Effector CD4-positive, alpha-beta T cell (primary cell): Measurements from ENCODE around the gene PCDHB15. TPM values are rescaled to one million over a fixed set of nuclear protein-coding genes. Genes with fewer than 3 reads are reported as not detected.
"Not testable (repeated sequence)": the region's sequence is repeated elsewhere in the genome, so short reads cannot be mapped to it uniquely, and the experiment has no call there.

Experiments
- DNase-seq: peaks from one replicate; pipeline ENCODE4 v3.0.0-alpha.2; 2020
- total RNA-seq: gene quantifications from one replicate; lab custom pipeline; 2026; lab: John Stamatoyannopoulos, UW

The PCDHB15 gene
- not detected for total RNA-seq

DNA sequence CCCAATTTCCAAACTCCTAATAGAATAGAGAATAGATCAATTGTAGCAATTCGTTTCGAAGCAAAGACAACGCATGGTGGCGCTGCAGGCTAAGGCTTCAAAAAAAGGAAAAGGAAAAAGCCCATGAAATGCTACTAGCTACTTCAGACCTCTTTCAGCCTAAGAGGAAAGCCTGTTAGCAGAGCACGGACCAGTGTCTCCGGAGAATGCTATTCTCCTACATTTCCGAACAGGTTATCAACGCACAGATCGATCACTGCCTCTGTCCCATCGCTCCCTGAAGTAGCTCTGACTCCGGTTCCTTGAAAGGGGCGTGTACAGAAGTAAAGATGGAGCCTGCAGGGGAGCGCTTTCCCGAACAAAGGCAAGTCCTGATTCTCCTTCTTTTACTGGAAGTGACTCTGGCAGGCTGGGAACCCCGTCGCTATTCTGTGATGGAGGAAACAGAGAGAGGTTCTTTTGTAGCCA lies at the start of gene PCDHB15:
Gene PCDHB15, plus strand, starts transcription at position 146 of the 468 bp plus-strand sequence. Its CDS starts 184 bp downstream, at position 330.
- no peak for DNase-seq

DNA sequence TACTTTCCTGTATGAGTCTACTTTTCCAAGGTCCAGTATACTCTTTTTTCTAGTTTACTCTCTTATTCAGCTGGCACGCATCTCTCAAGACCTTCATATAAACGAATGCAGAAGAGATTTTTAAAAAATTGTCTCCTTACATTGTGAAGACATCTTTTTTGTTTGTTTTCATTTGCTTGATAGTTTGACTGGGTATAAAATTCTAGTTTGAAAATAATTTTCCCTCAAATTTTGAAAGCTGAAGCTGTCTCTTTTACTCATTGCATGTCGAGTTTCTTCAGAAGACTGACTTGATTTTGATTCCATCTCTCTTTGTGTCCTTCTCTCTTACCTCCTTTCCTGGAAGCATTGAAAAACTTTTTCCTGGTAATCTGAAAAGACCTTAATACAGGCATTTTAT lies 48.8 kb upstream of the PCDHB15 start:
- DNase-seq: no peak

DNA sequence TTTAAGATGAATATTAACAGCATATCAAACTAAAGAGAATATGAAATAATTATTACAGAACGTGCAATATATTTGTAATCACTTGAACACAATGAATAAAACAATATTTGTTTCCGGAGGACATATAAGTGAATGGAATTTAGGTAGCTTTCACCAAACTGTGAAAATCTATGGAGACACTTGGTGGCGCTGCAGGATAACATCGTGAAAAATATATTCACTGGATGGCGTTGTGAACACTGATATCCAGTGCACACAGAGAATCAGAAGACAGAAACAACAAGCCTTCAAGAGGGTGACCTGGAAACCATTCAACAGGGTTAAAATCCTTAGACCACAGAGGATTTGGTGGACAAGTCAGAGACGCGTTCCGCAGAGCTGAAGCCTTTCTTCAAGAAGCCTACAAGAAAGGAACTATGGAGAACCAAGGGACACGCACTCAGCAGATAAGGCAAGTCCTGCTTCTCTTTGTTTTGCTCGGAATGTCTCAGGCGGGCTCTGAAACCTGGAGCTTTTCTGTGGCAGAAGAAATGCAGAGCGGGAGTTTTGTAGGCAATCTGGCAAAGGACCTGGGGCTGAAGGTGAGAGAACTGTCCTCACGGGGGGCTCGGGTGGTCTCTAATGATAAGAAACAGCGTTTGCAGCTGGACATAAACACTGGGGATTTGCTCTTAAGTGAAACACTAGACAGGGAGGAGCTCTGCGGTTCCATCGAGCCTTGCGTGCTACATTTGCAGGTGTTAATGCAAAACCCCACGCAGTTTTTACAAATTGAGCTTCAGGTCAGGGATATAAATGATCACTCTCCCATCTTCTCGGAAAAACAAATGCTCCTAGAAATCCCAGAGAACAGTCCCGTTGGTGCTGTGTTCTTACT lies 45.6 kb upstream of the PCDHB15 start, which contains the start of gene PCDHB11:
Gene PCDHB11, plus strand, starts transcription at position 269 of the 877 bp plus-strand sequence. Its CDS starts 148 bp downstream, at position 417.
- DNase-seq: no peak

DNA sequence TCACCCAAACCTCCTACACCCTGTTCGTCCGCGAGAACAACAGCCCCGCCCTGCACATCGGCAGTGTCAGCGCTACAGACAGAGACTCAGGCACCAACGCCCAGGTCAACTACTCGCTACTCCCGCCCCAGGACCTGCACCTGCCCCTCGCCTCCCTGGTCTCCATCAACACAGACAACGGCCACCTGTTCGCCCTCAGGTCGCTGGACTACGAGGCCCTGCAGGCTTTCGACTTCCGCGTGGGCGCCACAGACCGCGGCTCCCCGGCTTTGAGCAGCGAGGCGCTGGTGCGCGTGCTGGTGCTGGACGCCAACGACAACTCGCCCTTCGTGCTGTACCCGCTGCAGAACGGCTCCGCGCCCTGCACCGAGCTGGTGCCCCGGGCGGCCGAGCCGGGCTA lies 44.1 kb upstream of the PCDHB15 start:
- not testable (repeated sequence) for DNase-seq

DNA sequence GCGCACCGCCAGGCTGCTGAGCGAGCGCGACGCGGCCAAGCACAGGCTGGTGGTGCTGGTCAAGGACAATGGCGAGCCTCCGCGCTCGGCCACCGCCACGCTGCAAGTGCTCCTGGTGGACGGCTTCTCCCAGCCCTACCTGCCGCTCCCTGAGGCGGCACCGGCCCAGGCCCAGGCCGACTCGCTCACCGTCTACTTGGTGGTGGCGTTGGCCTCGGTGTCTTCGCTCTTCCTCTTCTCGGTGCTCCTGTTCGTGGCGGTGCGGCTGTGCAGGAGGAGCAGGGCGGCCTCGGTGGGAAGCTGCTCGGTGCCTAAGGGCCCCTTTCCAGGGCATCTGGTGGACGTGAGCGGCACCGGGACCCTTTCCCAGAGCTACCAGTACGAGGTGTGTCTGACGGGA lies 43.5 kb upstream of the PCDHB15 start:
- not testable (repeated sequence) for DNase-seq

DNA sequence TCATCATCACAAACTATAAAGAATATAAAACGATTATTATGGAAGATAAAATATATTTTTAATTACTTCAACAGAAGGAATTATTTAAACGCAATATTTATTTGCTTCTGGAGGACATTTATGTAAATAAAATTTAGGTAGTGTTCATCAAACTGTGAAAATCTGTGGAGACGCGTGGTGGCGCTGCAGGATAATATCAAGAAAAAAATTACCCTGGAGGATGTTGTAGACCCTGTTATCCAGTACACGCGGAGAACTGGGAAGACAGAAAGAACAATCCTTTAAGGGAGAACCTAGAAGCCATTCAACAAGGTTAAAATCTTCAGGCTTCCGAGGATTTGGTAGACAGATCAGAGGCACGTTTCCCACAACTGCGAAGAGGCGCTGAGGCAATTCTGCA lies 36.7 kb upstream of the PCDHB15 start, which contains the start of gene PCDHB12:
Gene PCDHB12, plus strand, starts transcription at position 242 of the 400 bp plus-strand sequence. CDS start 189 bp downstream, outside the sequence.
- DNase-seq: no peak

DNA sequence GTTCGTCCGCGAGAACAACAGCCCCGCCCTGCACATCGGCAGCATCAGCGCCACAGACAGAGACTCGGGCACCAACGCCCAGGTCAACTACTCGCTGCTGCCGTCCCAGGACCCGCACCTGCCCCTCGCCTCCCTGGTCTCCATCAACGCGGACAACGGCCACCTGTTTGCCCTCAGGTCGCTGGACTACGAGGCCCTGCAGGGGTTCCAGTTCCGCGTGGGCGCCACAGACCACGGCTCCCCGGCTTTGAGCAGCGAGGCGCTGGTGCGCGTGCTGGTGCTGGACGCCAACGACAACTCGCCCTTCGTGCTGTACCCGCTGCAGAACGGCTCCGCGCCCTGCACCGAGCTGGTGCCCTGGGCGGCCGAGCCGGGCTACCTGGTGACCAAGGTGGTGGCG lies 34.9 kb upstream of the PCDHB15 start:
- not testable (repeated sequence) for DNase-seq

DNA sequence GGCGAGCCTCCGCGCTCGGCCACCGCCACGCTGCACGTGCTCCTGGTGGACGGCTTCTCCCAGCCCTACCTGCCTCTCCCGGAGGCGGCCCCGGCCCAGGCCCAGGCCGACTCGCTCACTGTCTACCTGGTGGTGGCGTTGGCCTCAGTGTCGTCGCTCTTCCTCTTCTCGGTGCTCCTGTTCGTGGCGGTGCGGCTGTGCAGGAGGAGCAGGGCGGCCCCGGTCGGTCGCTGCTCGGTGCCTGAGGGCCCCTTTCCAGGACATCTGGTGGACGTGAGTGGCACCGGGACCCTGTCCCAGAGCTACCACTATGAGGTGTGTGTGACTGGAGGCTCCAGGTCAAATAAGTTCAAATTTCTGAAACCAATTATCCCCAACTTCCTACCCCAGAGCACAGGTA lies 34.3 kb upstream of the PCDHB15 start:
- not testable (repeated sequence) for DNase-seq

DNA sequence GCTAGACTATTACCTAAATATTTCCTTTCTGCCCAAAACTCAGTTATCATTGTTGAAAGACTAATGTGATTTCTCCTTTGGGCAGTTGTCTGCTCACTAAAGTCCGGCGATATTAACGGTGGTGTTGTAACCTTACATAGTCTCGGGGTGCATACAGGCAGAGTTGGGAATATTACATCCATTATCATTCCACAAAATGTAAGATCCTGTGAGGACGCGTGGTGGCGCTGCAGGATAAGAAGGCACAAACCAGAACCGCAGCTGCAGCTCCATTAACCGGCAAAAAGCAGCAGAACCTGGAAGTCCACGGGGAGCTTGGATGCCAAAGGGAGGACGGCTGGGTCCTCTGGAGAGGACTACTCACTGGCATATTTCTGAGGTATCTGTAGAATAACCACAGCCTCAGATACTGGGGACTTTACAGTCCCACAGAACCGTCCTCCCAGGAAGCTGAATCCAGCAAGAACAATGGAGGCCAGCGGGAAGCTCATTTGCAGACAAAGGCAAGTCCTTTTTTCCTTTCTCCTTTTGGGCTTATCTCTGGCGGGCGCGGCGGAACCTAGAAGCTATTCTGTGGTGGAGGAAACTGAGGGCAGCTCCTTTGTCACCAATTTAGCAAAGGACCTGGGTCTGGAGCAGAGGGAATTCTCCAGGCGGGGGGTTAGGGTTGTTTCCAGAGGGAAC lies 31.4 kb upstream of the PCDHB15 start, which contains the start of gene PCDHB13:
Gene PCDHB13, plus strand, starts transcription at position 264 of the 684 bp plus-strand sequence. Its CDS starts 205 bp downstream, at position 469.
- DNase-seq: not testable (repeated sequence)

DNA sequence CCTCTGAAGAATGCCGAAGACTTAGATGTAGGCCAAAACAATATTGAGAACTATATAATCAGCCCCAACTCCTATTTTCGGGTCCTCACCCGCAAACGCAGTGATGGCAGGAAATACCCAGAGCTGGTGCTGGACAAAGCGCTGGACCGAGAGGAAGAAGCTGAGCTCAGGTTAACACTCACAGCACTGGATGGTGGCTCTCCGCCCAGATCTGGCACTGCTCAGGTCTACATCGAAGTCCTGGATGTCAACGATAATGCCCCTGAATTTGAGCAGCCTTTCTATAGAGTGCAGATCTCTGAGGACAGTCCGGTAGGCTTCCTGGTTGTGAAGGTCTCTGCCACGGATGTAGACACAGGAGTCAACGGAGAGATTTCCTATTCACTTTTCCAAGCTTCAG lies 30.6 kb upstream of the PCDHB15 start:
- DNase-seq: not testable (repeated sequence)

DNA sequence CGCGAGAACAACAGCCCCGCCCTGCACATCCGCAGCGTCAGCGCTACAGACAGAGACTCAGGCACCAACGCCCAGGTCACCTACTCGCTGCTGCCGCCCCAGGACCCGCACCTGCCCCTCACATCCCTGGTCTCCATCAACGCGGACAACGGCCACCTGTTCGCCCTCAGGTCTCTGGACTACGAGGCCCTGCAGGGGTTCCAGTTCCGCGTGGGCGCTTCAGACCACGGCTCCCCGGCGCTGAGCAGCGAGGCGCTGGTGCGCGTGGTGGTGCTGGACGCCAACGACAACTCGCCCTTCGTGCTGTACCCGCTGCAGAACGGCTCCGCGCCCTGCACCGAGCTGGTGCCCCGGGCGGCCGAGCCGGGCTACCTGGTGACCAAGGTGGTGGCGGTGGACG lies 29.7 kb upstream of the PCDHB15 start:
- not testable (repeated sequence) for DNase-seq

DNA sequence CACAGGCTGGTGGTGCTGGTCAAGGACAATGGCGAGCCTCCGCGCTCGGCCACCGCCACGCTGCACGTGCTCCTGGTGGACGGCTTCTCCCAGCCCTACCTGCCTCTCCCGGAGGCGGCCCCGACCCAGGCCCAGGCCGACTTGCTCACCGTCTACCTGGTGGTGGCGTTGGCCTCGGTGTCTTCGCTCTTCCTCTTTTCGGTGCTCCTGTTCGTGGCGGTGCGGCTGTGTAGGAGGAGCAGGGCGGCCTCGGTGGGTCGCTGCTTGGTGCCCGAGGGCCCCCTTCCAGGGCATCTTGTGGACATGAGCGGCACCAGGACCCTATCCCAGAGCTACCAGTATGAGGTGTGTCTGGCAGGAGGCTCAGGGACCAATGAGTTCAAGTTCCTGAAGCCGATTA lies 29.2 kb upstream of the PCDHB15 start:
- DNase-seq: not testable (repeated sequence)

DNA sequence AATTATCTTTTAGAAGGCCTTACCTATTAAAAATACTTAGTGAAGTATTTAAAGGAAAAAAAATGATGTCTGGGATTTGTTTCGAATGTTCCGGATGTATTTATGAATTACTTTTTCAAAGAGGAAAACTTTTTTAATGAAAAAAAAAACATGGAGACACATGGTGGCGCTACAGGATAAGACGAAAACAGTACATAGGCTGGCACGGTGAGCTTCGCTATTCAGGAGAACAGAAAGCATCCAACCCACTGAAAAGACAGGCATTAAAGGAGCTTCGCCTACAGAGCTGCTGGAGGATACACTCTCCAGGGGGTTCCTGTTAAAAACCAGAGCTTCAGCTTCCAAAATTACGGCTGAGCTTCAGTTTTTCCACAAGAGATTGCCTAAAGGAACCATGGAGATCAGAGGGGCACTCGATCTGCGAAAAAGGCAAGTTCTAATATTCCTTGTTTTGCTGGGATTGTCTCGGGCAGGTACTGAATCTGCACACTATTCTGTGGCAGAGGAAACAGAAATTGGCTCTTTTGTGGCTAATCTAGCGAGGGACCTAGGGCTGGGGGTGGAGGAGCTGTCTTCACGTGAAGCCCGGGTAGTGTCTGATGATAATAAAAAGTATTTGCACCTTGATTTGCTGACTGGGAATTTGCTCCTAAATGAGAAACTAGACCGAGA lies 21.9 kb upstream of the PCDHB15 start, which contains the start of gene PCDHB14:
Gene PCDHB14, plus strand, starts transcription at position 232 of the 672 bp plus-strand sequence. Its CDS starts 163 bp downstream, at position 395.
- DNase-seq: no peak

DNA sequence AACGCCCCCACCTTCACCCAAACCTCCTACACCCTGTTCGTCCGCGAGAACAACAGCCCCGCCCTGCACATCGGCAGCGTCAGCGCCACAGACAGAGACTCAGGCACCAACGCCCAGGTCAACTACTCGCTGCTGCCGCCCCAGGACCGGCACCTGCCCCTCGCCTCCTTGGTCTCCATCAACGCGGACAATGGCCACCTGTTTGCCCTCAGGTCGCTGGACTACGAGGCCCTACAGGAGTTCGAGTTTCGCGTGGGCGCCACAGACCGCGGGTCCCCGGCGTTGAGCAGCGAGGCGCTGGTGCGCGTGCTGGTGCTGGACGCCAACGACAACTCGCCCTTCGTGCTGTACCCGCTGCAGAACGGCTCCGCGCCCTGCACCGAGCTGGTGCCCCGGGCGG lies 20.4 kb upstream of the PCDHB15 start:
- DNase-seq: not testable (repeated sequence)

DNA sequence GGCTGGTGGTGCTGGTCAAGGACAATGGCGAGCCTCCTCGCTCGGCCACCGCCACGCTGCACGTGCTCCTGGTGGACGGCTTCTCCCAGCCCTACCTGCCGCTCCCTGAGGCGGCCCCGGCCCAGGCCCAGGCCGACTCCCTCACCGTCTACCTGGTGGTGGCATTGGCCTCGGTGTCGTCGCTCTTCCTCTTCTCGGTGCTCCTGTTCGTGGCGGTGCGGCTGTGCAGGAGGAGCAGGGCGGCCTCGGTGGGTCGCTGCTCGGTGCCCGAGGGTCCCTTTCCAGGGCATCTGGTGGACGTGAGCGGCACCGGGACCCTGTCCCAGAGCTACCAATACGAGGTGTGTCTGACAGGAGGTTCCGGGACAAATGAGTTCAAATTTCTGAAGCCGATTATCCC lies 19.8 kb upstream of the PCDHB15 start:
- not testable (repeated sequence) for DNase-seq

DNA sequence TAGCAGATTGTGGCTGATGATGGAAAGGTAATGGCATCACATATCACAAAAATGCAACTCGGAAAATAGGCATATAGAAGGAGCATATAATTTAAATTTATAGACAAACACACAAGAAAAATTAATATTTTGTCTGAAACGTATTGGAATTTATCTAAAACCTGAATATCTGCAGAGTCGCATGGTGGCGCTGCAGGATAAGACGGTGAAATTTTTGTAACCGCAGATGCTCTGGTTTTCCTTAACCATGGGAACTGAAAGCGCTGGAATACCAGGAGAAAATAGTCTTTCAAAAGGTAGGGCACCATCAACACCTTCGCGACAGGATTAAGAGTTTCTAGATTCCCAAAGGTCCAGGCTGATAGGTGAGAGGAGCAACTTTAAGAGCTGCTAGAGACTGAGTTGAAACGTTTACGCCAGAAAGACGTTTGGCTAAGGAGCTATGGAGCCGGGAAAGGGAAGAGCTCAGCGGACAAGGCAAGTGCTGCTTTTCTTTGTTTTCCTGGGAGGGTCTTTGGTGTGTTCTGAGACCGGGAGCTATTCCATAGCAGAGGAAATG lies 11.0 kb upstream of the PCDHB15 start:
- no peak for DNase-seq

DNA sequence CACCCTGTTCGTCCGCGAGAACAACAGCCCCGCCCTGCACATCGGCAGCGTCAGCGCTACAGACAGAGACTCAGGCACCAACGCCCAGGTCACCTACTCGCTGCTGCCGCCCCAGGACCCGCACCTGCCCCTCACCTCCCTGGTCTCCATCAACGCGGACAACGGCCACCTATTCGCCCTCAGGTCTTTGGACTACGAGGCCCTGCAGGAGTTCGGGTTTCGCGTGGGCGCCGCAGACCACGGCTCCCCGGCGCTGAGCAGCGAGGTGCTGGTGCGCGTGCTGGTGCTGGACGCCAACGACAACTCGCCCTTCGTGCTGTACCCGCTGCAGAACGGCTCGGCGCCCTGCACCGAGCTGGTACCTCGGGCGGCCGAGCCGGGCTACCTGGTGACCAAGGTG lies 9.3 kb upstream of the PCDHB15 start:
- not testable (repeated sequence) for DNase-seq

DNA sequence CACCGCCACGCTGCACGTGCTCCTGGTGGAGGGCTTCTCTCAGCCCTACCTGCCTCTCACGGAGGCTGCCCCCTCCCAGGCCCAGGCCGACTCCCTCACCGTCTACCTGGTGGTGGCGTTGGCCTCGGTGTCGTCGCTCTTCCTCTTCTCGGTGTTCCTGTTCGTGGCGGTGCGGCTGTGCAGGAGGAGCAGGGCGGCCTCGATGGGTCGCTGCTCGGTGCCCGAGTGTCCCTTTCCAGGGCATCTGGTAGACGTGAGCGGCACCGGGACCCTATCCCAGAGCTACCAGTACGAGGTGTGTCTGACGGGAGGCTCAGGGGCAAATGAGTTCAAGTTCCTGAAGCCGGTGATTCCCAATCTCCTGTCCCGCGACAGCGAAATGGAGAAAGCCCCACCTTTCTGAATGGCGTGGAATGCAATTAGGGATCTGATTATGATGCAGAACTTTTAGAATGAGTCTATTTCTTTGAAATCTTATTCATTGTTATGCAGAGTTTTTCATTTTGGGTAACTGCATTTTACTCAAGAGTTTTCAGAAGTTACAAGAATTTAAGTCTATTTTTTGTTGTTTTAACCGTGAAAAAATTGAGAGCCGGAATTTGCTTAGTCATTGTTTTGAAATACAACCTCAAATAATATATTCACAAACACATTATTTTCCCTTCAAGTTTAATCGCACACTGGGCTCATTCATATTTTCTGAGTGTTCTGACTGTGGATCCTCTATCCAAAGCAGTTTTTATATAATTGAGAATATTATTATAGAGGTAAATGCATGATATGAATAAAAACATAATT lies 8.5 kb upstream of the PCDHB15 start:
- no peak for DNase-seq

DNA sequence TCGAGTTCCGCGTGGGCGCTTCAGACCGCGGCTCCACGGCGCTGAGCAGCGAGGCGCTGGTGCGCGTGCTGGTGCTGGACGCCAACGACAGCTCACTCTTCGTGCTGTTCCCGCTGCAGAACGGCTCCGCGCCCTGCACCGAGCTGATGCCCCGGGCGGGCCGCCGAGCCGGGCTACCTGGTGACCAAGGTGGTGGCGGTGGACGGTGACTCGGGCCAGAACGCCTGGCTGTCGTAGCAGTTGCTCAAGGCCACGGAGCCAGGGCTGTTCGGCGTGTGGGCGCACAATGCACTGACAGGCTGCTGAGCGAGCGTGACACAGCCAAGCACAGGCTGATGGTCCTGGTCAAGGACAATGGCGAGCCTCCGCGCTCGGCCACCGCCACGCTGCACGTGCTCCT lies 3.7 kb upstream of the PCDHB15 start:
- DNase-seq: no peak

DNA sequence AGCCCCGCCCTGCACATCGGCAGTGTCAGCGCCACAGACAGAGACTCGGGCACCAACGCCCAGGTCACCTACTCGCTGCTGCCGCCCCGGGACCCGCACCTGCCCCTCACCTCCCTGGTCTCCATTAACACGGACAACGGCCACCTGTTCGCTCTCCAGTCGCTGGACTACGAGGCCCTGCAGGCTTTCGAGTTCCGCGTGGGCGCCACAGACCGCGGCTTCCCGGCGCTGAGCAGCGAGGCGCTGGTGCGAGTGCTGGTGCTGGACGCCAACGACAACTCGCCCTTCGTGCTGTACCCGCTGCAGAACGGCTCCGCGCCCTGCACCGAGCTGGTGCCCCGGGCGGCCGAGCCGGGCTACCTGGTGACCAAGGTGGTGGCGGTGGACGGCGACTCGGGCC lies 1.8 kb downstream of the PCDHB15 start:
- DNase-seq: not testable (repeated sequence)

DNA sequence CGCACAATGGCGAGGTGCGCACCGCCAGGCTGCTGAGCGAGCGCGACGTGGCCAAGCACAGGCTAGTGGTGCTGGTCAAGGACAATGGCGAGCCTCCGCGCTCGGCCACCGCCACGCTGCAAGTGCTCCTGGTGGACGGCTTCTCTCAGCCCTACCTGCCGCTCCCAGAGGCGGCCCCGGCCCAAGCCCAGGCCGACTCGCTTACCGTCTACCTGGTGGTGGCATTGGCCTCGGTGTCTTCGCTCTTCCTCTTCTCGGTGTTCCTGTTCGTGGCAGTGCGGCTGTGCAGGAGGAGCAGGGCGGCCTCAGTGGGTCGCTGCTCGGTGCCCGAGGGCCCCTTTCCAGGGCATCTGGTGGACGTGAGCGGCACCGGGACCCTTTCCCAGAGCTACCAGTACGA lies 2.2 kb downstream of the PCDHB15 start:
- DNase-seq: not testable (repeated sequence)
